HepG2 (cell line): ENCODE results near the gene BMPR2. TPM values are rescaled to one million over a fixed set of nuclear protein-coding genes. Genes with fewer than 3 reads are reported as not detected.

ENCODE experiments used
- ATAC-seq: fragments of 200-7000 bp; cut with Tn5 transposase; 3 replicates; pipeline ENCODE4 v1.9.1; 2020; ENCODE audit warnings: mild to moderate bottlenecking, moderate library complexity
- BruUV-seq: library from RNA; stranded (reverse); fragments of 400-500 nt; replicated peaks from 2 replicates; lab custom pipeline; 2021; lab: Mats Ljungman, UMichigan
- CTCF ChIA-PET: fragments of 300-600 bp; formaldehyde crosslinking; extraction: SDS; loops from one replicate; lab custom pipeline; 2021; ENCODE audit warnings: low total read pairs, inconsistent platforms, low intra/inter-chr PET ratio; lab: Yijun Ruan, JAX
- POLR2A ChIA-PET: fragments of 350-600 bp; sonication (Branson Sonifier 250); formaldehyde crosslinking; loops from one replicate; lab custom pipeline; 2020; ENCODE audit warnings: antibody characterized with exemption, inconsistent platforms; lab: Yijun Ruan, JAX
- DNase-seq: peaks from one replicate; pipeline ENCODE4 v3.0.0-alpha.2; 2015; ENCODE audit warnings: low spot score
- FAIRE-seq: peaks from 3 replicates; lab custom pipeline; 2011; peaks lifted over from hg19 to GRCh38; lab: Jason Lieb, UNC
- H2AFZ ChIP-seq: one replicate; pipeline ENCODE4 v1.6.1; 2011; ENCODE audit warnings: low read length, inconsistent platforms
- H3K27ac ChIP-seq: fragments of 300-600 bp; 3 replicates; pipeline ENCODE4 v1.8.0; 2011; ENCODE audit warnings: mixed run types, mild to moderate bottlenecking, mixed read lengths, low read length, inconsistent platforms; ENCODE audit not compliant: insufficient read depth; ENCODE audit errors: extremely low read length
- H3K27me3 ChIP-seq, 2 experiments: fragments of 200-600 bp in 1 of 2; 2 replicates in 1 of 2; 3 replicates in 1 of 2; pipeline versions ENCODE4 v1.6.0 to v1.8.0; 2011; ENCODE audit warnings: low read length in 2 of 2, mild to moderate bottlenecking in 2 of 2, moderate library complexity in 2 of 2, inconsistent platforms in 1 of 2; ENCODE audit not compliant: insufficient read depth in 2 of 2, control insufficient read depth in 1 of 2
- H3K36me3 ChIP-seq, 2 experiments: fragments of 200-600 bp in 1 of 2; replicated peaks in 1 of 2; 2 replicates in 1 of 2; 3 replicates in 1 of 2; pipeline versions ENCODE4 v1.5.1 to v1.8.0; 2011; ENCODE audit warnings: low read length in 2 of 2, inconsistent platforms in 1 of 2; ENCODE audit not compliant: insufficient read depth in 2 of 2, control insufficient read depth in 1 of 2
- H3K4me1 ChIP-seq: 2 replicates; pipeline ENCODE4 v1.5.1; 2012; ENCODE audit warnings: low read length, inconsistent platforms; ENCODE audit not compliant: insufficient read depth
- H3K4me2 ChIP-seq: 2 replicates; pipeline ENCODE4 v1.6.0; 2011; ENCODE audit warnings: low read depth, low read length, inconsistent platforms
- H3K4me3 ChIP-seq, 3 experiments: fragments of 200-600 bp in 1 of 3; sonication (generic), shearing (Covaris generic) in 1 of 3; replicated peaks in 1 of 3; 2 replicates each; pipeline ENCODE4 v1.5.1; 2011 to 2016; ENCODE audit warnings: low read length in 3 of 3, inconsistent platforms in 2 of 3, low read depth in 2 of 3, mild to moderate bottlenecking in 2 of 3, control low read depth in 1 of 3, mixed read lengths in 1 of 3; ENCODE audit not compliant: insufficient read depth in 1 of 3
- H3K79me2 ChIP-seq: one replicate; pipeline ENCODE4 v1.6.1; 2011; ENCODE audit warnings: low read length, inconsistent platforms; ENCODE audit not compliant: insufficient read depth
- H3K9ac ChIP-seq: 2 replicates; pipeline ENCODE4 v1.6.0; 2011; ENCODE audit warnings: mild to moderate bottlenecking, low read depth, low read length, inconsistent platforms; ENCODE audit not compliant: insufficient read depth
- H3K9me3 ChIP-seq: 2 replicates; pipeline ENCODE4 v1.5.1; 2012; ENCODE audit warnings: mild to moderate bottlenecking, low read length
- H4K20me1 ChIP-seq: 2 replicates; pipeline ENCODE4 v1.6.0; 2011; ENCODE audit warnings: inconsistent platforms, mild to moderate bottlenecking, low read length, moderate library complexity; ENCODE audit not compliant: insufficient read depth
- GABPB1 ChIP-seq: IDR thresholded peaks from 2 replicates; pipeline ENCODE4 v1.6.1; 2016; ENCODE audit warnings: mild to moderate bottlenecking, missing genetic modification reagents, moderate library complexity, missing compliant biosample characterization
- MTF2 ChIP-seq: sonication (generic); formaldehyde crosslinking; IDR thresholded peaks from 2 replicates; pipeline ENCODE4 v1.5.0; 2020; ENCODE audit warnings: missing genetic modification reagents, borderline replicate concordance
- PRDM4 ChIP-seq: sonication (generic); formaldehyde crosslinking; IDR thresholded peaks from 2 replicates; pipeline ENCODE4 v1.9.0; 2021; ENCODE audit warnings: missing genetic modification reagents, borderline replicate concordance
- SP2 ChIP-seq: sonication (generic); formaldehyde crosslinking; IDR thresholded peaks from 2 replicates; pipeline ENCODE4 v1.5.1; 2020; ENCODE audit warnings: mild to moderate bottlenecking, missing genetic modification reagents
- TCF7L2 ChIP-seq: IDR thresholded peaks from 2 replicates; pipeline ENCODE4 v1.6.1; 2011; ENCODE audit warnings: mild to moderate bottlenecking, low read depth, low read length, moderate library complexity
- TFE3 ChIP-seq: IDR thresholded peaks from 2 replicates; pipeline ENCODE4 v1.6.1; 2016
- TGIF2 ChIP-seq: IDR thresholded peaks from 2 replicates; pipeline ENCODE4 v1.6.1; 2016; ENCODE audit warnings: control low read depth, missing compliant biosample characterization
- ZNF143 ChIP-seq: sonication (generic); formaldehyde crosslinking; IDR thresholded peaks from 2 replicates; pipeline ENCODE4 v1.4.0; 2020; ENCODE audit warnings: missing genetic modification reagents
- ZNF562 ChIP-seq: sonication (generic); formaldehyde crosslinking; IDR thresholded peaks from 2 replicates; pipeline ENCODE4 v1.8.0; 2022; ENCODE audit warnings: missing genetic modification reagents, borderline replicate concordance
- ZNF691 ChIP-seq: sonication (generic); formaldehyde crosslinking; IDR thresholded peaks from 2 replicates; pipeline ENCODE4 v1.4.0; 2020; ENCODE audit warnings: missing genetic modification reagents, low read depth, mild to moderate bottlenecking, borderline replicate concordance
- ZNF761 ChIP-seq: sonication (generic); formaldehyde crosslinking; conservative IDR thresholded peaks from 2 replicates; pipeline ENCODE4 v1.4.0; 2020; ENCODE audit warnings: mild to moderate bottlenecking, missing genetic modification reagents
- WGBS: methylation state at CpG from one replicate; pipeline ENCODE4 v1.1.6; 2017; ENCODE audit warnings: low lambda C conversion rate; 5-methylcytosine and 5-hydroxymethylcytosine counted together
- in situ Hi-C: cut with HindIII; loops from 2 replicates; pipeline ENCODE4 v1.10.0; 2017; ENCODE audit warnings: low pct_unique_long_range_greater_than_20kb; ENCODE audit not compliant: extremely low pct_ligation_motif_present
- intact Hi-C: fragments of 100-400 bp; cut with micrococcal nuclease; formaldehyde crosslinking; loops from one replicate; pipeline ENCODE4 v1.10.0; 2022; ENCODE audit not compliant: unreplicated experiment
- polyA plus RNA-seq, 8 experiments: library from polyadenylated mRNA; depleted of rRNA in 3 of 8; stranded (reverse) in 7 of 8; unstranded in 1 of 8; fragments of >200 nt; fragmentation: Illumina TruSeq in 4 of 8; extraction: Trizol in 4 of 8; gene quantifications; 2 replicates each; pipeline versions ENCODE4 v1.2.1 to v1.2.3, GENCODE V29; 2011 to 2016; ENCODE audit warnings: low read depth in 4 of 8, missing spikeins in 1 of 8, mixed read lengths in 1 of 8; ENCODE audit not compliant: insufficient read depth in 1 of 8
- total RNA-seq, 5 experiments: library from RNA; depleted of rRNA; stranded (reverse); fragments of >200 nt; fragmentation: Illumina TruSeq; extraction: Trizol; gene quantifications; 2 replicates each; pipeline ENCODE4 v1.2.3, GENCODE V29; 2016; ENCODE audit warnings: low read depth in 1 of 5
- TF ChIP-seq, protein P1 (sequence below): IDR thresholded peaks from 2 replicates; pipeline ENCODE4 v1.6.1; 2012; ENCODE audit warnings: inconsistent platforms
- TF ChIP-seq, protein P2 (sequence below): sonication (generic); formaldehyde crosslinking; conservative IDR thresholded peaks from 2 replicates; pipeline ENCODE4 v1.8.0; 2022; ENCODE audit warnings: low read depth, missing genetic modification reagents

BMPR2 gene
- total and polyA plus RNA-seq, 2 of the 13 experiments (the other 11 are each of a cell fraction or from before 2014, with no cell fraction given) = 5.5 to 10.3 TPM

GRCh38 chr2:202555356-202555755, 179.2 kb downstream of the BMPR2 start:
- DNase-seq (no peak), FAIRE-seq (no peak)
- CTCF ChIA-PET = no interaction called here

More at GRCh38 chr2:202555356-202555755, 179.2 kb downstream of the BMPR2 start:
- POLR2A ChIA-PET = no interaction called here
- Histone ChIP-seq H3K4me2 (no peak overlapping the region), H4K20me1 (no peaks in the 10 kb centered on the region), H3K79me2 (no peaks in the 10 kb centered on the region), H3K27ac (no peak overlapping the region), H3K9me3 (no peaks in the 10 kb centered on the region), H3K27me3 (no peaks in the 10 kb centered on the region), H3K4me3 (no peak overlapping the region), H2AFZ (no peak overlapping the region), H3K9ac (no peak overlapping the region), H3K36me3 (peaks cover 8 to 36% of the 10 kb centered on the region in 2 experiments), H3K4me1 (no peaks in the 10 kb centered on the region)
- TSS peak; percentile 42 for BruUV-seq
- in situ Hi-C loops (no loop called here), intact Hi-C loops (no loop called here)
- WGBS = 95% methylated on average over 4 of the region's 4 CpGs
- ATAC-seq = no peak
- TF ChIP-seq GABPB1 (no peak), TCF7L2 (no peak), SP2 (CRISPR knock-in tag) (no peak), ZNF761 (no peak), ZNF562 (CRISPR knock-in tag) (no peak), TGIF2 (CRISPR knock-in tag) (no peak), TFE3 (CRISPR knock-in tag) (no peak), MTF2 (CRISPR knock-in tag) (no peak), ZNF691 (CRISPR knock-in tag) (no peak), ZNF143 (CRISPR knock-in tag) (no peak), PRDM4 (no peak)
- TF ChIP-seq, protein P1, sequence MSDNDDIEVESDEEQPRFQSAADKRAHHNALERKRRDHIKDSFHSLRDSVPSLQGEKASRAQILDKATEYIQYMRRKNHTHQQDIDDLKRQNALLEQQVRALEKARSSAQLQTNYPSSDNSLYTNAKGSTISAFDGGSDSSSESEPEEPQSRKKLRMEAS = no peak
- TF ChIP-seq, protein P2, sequence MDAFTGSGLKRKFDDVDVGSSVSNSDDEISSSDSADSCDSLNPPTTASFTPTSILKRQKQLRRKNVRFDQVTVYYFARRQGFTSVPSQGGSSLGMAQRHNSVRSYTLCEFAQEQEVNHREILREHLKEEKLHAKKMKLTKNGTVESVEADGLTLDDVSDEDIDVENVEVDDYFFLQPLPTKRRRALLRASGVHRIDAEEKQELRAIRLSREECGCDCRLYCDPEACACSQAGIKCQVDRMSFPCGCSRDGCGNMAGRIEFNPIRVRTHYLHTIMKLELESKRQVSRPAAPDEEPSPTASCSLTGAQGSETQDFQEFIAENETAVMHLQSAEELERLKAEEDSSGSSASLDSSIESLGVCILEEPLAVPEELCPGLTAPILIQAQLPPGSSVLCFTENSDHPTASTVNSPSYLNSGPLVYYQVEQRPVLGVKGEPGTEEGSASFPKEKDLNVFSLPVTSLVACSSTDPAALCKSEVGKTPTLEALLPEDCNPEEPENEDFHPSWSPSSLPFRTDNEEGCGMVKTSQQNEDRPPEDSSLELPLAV (CRISPR knock-in tag) = no peak
